ENCODE results near the gene RNASE1. TPM values are rescaled to one million over a fixed set of nuclear protein-coding genes. Genes with fewer than 3 reads are reported as not detected.

The RNASE1 gene
- 0.96 and 5.4 TPM in 2 replicates for total RNA-seq

DNA sequence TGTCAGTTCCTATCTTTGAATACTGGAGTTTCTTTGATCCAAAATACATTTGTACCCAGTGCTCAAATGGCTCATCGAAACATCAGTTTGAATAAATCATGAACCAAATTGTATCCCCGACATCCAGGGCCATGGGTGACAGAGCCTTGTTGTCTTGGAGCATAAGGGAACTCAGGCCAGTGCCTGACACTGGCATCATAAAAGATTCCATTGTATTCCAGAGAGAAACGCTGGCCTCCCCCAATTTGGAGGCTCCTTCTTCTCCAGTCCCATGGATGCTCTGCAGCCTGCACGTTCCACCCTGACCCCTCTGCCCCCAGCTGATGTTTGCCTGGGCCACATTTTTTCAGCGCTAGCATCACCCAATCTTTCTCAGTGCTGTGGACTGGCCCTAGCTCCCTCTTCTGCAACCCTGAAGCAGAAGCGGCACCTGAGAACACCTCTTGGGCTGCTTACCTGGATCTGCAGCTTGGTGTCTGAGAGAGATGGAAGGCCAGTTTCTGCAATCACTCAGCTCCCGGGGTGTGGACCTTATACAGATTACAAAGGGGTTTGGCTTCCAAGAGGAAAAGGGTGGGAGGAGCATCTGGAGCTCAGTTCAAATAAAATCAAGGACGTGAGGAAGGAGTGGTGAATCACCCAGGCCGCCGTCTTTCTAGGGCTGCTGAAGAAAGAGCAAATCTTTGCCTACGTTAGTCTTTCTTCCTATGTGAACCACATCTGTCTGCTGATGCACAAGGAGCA is at the start of gene RNASE1:
Gene RNASE1, minus strand, starts transcription at position 504 of the 744 bp plus-strand sequence. CDS start 776 bp downstream, outside the sequence.

Other genes with a start within 250 kb of the RNASE1 start
- gene RNASE9, start 241.8 kb downstream of the RNASE1 start, total RNA-seq, result not detected in 2 replicates
- not detected in 2 replicates for gene RNASE11, start 214.8 kb downstream of the RNASE1 start, total RNA-seq
- gene RNASE12, start 211.5 kb downstream of the RNASE1 start, total RNA-seq, result not detected in 2 replicates
- not detected in 2 replicates for gene OR6S1, start 161.2 kb downstream of the RNASE1 start, total RNA-seq
- gene RNASE4, start 118.3 kb downstream of the RNASE1 start, total RNA-seq, result 9.4 and 38.9 TPM in 2 replicates
- 6.7 and 10.1 TPM in 2 replicates for gene ANG, start 114.1 kb downstream of the RNASE1 start, total RNA-seq
- gene EDDM3A, start 57.0 kb downstream of the RNASE1 start, total RNA-seq, result not detected in 2 replicates
- gene EDDM3B, start 34.4 kb downstream of the RNASE1 start, total RNA-seq, result not detected in 2 replicates
- not detected in 2 replicates for gene RNASE6, start 21.6 kb downstream of the RNASE1 start, total RNA-seq
- not detected in 2 replicates for gene RNASE3, start 88.5 kb upstream of the RNASE1 start, total RNA-seq
- gene RNASE2, start 152.6 kb upstream of the RNASE1 start, total RNA-seq, result not detected in 2 replicates
- gene METTL17, start 187.1 kb upstream of the RNASE1 start, total RNA-seq, result 38.3 and 44.0 TPM in 2 replicates
- gene SLC39A2, start 196.4 kb upstream of the RNASE1 start, total RNA-seq, result 0.28 TPM in 1 of 2 replicates, not detected in the other
- gene NDRG2, start 222.2 kb upstream of the RNASE1 start, total RNA-seq, result 0.38 and 10.1 TPM in 2 replicates
- gene TPPP2, start 227.4 kb upstream of the RNASE1 start, total RNA-seq, result not detected in 2 replicates
- gene RNASE13, start 232.0 kb upstream of the RNASE1 start, total RNA-seq, result not detected in 2 replicates
- gene RNASE7, start 239.5 kb upstream of the RNASE1 start, total RNA-seq, result not detected in 2 replicates